Adrenal gland (tissue), 5 donors: ENCODE measurements around the gene MBP.

Experiments used
- POLR2A ChIP-seq, 2 donors: fragments of 450-650 bp; IDR thresholded peaks; one replicate each; pipeline ENCODE4 v1.6.1; 2017; ENCODE audit warnings: antibody characterized with exemption in 2 of 2, mild to moderate bottlenecking in 2 of 2, moderate library complexity in 1 of 2
- TF ChIP-seq, protein P1 (sequence below), 6 experiments: fragments of 450-650 bp in 4 of 6; fragments of 200-600 bp in 2 of 6; sonication (generic) in 1 of 6; IDR thresholded peaks; 1 replicate in 5 of 6; 2 replicates in 1 of 6; pipeline versions ENCODE4 v1.5.1 to v1.8.0; 2016 to 2021; ENCODE audit warnings: antibody characterized with exemption in 6 of 6, mild to moderate bottlenecking in 2 of 6, moderate library complexity in 1 of 6
- donor health status: DM: no; HTN: no; CAD: no.

GRCh38 chr18:77009675-77010074 is 122.9 kb downstream of the MBP start:
- no peak for TF ChIP-seq POLR2A (IDR thresholded peaks at IDR 0.05)
- TF ChIP-seq, protein P1, sequence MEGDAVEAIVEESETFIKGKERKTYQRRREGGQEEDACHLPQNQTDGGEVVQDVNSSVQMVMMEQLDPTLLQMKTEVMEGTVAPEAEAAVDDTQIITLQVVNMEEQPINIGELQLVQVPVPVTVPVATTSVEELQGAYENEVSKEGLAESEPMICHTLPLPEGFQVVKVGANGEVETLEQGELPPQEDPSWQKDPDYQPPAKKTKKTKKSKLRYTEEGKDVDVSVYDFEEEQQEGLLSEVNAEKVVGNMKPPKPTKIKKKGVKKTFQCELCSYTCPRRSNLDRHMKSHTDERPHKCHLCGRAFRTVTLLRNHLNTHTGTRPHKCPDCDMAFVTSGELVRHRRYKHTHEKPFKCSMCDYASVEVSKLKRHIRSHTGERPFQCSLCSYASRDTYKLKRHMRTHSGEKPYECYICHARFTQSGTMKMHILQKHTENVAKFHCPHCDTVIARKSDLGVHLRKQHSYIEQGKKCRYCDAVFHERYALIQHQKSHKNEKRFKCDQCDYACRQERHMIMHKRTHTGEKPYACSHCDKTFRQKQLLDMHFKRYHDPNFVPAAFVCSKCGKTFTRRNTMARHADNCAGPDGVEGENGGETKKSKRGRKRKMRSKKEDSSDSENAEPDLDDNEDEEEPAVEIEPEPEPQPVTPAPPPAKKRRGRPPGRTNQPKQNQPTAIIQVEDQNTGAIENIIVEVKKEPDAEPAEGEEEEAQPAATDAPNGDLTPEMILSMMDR (IDR thresholded peaks at IDR 0.05): no peak
